Fibroblast of upper back skin (primary cell): ENCODE measurements around the gene VPS54.
"Not testable (repeated sequence)": the region's sequence is repeated elsewhere in the genome, so short reads cannot be mapped to it uniquely, and the experiment has no call there.

ENCODE experiments used
- DNase-seq: peaks from one replicate; pipeline ENCODE4 v3.0.0-alpha.2; 2013

Gene VPS54

DNA sequence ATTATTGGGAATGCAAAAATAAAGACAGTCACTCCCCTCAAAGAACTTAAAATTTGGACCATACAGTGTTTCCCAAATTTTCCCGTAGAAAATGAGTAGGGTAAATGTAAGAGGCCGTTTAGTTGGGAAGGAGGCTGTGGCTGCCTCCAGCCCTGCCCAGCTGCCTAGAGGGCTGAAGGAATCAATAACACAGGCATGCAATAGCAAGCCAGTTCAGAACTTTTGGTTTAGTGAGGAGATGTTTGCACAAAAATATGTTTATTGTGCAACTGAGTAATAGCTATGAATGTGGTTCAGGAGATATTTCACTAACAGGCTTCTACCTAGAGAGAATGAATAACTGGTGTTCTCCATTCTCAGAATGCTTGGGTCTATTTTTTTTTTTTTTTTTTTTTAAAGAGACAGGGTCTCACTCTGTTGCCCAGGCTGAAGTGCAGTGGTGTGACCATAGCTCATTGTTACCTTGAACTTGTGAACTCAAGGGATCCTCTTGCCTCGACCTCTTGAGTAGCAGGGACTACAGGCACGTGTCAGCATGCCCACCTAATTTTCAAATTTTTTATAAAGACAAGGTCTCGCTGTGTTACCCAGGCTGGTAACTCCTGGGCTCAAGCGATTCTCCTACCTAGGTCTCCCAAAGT, 153.9 kb downstream of the VPS54 start:
- peak; percentile 51 for DNase-seq

DNA sequence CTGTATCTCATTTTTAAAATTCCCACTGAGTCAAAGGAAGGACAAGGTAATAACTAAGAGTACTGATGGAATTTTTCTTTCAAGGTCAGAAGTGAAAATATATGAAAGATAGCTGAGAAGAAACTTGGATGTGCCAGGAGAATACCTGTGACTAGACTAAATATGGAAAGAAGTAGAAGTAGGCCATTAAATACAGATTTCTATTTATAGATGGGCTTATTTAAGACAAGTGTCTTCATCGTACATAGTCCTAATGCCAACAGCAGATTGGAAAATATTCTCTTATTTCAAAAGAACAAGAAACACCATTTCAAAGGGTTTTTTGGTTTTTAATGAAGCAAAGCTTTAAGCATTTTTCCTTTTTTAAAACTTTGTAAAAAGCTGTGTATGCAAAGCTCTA, 155.5 kb downstream of the VPS54 start:
- DNase-seq = no peak

DNA sequence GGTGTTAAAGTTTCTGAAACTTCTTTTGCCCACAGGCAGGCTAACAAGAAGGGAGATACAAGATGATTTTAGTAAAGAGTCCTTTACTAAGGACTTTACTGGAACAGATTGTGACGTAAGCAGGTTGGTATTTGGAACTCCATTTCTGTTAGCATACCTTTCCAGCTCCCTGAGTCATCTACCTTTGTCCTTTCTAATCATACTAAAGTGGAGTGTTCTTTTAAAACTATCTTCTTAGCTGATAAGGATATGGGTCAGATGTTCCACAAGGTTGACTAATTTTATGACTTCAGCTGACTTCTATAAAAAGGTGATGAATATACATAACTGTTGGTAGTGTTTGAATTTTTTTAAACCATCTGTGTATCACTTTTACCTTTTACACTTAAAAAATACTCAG, 156.4 kb downstream of the VPS54 start:
- peak; percentile 25 for DNase-seq

DNA sequence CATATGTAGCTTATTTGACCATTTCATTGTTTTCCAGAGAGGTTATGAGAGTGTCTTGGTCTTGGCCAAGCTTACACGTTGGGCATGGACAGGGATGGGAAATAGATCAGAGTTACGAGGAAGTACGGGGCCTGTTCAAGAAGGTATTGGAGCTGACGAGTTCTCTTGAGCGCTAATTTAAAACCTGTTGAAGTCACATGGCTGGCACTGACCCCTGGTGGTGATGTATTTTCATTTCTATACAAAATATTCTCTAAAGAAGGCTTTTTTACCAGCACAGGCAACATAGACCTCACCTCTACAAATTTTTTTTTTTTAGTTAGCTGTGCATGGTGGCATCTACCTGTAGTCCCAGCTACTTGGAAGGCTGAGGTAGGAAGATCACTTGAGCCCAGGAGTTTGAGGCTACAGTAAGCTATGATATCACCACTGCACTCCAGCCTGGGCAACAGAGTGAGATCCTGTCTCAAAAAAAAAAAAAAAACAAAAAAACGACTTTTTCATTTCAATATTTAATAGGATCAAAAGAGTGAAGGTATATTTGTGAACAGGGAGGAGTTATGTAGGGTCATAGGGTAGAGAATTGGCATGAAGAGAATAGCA, 157.9 kb downstream of the VPS54 start:
- DNase-seq = peak; percentile 67

DNA sequence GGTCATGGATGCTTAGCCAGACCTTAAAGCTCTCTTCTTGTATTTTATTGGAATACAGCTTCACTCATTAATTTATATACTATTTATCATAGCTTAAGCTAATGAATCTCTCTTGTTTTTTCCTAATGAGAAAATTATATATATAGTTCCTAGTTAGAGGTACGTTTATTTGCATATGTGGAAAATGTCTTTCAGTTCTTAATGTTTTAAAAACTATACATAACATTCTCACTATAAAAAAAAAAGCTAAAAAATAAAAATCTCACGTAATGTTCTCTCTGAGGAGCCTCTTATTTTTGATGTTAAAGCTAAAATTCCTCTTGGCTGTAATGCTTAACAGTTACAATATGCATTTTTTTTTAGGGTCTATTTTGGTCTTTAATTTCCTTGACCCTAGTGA, 160.9 kb downstream of the VPS54 start:
- DNase-seq = no peak

DNA sequence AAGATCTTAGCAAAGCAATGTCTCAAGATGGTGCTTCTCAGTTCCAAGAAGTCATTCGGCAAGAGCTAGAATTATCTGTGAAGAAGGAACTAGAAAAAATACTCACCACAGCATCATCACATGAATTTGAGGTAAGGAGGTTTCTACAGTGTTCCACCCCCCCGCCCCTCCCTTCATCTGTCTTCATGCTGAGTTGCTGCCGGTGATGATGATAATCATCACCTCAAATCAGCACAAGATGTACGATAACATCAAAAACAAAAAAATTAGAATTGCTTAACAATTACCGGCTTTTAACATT, 163.0 kb downstream of the VPS54 start:
- no peak for DNase-seq

DNA sequence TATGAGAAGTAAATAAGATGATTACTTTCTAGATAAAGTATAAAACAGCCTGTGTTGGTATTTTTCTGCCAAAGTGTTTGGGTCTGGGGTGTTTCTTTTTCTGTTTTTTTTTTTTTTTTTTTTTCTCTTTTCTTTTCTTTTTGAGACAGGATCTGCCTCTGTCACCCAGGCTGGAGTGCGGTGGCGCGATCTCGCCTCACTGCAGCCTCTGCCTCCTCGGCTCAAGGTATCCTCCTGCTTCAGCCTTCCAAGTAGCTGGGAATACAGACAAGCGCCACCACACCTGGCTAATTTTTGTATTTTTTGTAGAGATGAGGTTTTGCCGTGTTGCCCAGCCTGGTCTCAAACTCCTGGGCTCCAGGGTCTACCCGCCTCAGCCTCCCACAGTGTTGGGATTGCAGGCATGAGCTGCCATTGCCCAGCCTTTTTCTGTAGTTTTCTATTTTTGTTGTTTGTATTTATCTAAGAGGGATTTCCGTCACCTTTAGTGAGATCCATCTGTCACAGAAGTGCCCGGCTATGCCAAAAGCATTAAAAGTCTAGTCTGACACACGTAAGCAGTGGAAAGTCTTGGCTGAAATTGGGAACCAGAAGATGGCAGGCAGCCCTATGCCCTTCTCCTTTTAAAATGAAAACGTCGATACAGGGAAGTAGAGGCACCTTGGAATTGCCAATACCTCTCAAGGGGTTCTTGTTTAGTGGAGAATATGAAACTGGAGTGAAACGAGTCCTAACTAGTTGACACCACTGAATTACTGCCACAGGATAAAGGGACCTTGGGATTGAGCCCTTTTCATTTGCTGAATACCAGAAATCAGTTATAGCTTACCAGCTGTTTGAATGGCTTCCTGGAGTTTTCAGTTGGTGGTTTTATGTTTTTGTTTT, 163.6 kb downstream of the VPS54 start:
- no peak for DNase-seq

DNA sequence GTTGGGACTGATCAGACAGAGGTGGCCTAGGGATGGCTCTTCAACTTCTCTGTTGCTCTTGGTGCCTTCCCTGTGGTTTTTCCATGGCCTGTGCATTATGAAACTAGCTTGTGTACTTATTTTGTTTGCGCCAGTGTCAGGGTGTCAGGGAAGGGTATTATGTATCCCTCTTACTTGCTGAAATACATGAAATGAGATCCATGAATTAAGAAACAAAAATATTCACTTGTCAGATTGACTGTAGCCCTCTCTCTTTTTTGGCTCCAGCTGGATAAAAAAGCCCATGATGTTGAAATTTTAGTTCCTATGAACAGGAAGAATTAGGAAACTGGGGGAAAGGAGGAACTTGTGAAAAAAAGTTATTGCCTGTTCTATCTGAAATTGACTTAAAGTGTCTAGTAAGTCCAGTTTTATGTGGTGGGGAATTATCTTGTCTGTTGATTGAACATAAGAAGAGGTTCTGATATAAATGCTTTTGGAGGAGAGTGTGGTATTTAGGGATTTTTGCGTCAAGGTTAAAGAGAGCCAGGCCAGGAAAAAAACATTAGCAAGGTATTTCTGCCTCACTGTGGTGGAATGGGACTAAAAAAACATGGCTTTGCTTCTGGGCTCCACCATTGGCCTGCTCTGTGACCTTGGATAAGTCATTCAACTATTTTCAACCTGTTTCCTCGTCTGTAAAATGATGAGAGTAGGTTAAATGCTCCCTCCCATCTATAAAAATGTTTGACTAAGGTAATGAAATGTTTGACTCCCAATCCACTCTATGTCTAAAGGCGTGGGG, 165.5 kb downstream of the VPS54 start:
- DNase-seq = no peak

DNA sequence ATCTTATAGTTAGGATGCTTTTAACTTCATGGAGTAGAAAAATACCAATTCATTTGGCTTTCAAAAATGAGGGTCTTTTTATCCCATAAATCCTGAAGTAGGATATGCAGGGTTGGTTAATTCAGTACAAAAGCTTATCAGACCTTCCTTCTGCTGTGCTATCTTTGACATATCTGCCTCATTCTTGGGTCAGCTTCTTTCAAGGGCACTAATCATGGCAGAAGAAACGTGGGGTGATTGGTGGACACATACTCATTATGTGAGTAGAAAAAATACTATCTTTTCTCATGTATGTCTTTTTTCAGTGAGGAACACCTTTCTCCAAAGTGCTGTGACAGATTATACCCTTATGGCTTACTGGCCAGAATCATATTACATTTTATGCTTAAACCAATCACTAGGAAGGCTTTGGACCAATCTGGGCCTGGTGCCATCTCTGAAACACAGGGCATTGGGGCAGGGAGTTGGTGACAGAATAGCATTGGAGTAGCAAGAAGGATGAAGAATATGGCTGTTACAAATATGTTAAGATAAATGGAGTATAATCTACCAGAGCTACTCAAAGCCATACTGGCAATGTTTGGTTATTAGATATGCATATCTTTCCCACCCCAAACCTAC, 167.4 kb downstream of the VPS54 start:
- no peak for DNase-seq

DNA sequence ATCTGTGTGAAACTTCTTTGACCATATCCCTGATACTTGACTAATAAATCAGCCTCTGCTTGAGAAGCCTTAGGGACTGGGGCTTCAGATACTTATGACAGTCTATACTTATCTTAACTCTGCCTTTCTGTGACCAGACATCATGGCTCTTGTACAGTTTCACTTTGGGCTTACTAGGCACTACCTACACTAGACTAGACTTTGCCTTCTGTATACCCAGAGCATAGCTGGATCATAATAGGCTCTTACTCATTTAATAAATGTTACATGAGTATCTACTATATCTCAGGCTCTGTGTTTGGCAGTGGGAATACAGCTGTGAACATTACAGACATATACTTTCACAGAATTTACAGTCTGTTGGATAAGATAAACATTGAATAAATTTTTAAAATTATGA, 168.6 kb downstream of the VPS54 start:
- DNase-seq = no peak

DNA sequence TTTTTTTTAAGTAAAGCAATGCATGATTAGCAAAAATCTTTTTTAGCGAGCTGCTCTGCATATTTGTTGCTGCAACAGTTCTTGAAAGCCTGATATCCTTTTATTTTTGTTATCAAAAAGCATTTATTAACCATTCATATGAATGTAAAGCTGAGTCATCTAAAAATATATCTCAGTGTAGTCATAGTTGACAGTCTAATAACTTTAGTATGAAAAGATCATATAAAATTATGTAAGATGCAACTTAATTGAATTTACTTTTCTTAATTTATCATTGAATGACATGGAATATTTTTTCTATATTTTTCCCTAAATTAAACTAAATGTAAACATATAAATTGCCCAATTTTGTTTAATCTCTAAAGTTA, 169.0 kb downstream of the VPS54 start:
- no peak for DNase-seq

DNA sequence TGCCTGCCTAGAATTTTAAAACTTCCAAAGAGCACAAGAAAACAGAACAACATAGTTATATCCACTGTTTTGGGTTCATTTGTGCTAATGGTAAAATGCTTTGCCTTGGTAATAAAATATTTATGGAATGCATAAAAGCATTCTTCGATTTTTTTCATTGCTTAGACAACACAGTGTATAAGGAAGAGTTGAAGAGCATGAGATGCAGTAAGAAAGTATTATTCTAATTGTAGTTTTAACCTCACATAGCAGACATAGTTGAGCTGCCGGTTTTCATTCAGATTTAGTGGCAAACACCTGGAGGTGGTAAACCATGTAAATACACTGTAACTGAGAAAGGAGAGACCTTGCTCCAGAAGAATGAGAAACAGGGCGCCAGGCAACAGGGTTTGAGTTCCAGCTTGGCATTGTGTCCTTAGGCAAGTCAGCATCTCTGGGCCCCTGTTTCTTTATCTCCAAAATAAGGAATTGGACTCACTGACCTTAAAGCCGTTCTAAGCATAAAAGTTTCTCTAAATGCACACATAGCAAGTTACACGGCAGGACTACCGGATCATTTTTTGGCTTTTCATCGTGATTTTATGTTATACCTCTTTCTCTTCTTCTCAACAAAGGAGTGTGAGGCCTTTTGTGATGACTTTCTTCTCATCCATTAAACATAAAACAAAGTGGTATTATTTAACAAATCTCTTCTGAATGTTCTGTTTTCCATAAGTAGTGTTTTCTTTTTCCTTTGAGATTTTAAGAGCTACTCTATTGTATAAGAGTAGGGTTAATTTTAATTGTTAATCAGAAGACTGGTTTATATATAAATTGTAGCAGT, 169.6 kb downstream of the VPS54 start:
- DNase-seq = peak; percentile 77

DNA sequence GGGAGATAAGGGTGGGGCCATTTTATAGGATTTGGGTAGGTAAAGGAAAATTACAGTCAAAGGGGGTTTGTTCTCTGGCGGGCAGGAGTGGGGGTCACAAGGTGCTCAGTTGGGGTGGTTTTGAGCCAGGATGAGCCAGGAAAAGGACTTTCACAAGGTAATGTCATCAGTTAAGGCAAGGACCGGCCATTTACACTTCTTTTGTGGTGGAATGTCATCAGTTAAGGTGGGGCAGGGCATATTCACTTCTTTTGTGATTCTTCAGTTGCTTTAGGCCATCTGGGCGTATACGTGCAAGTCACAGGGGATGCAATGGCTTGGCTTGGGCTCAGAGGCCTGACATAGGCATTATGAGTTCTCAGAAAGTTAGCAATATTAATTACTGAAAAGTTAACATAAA, 171.7 kb downstream of the VPS54 start:
- DNase-seq = not testable (repeated sequence)

DNA sequence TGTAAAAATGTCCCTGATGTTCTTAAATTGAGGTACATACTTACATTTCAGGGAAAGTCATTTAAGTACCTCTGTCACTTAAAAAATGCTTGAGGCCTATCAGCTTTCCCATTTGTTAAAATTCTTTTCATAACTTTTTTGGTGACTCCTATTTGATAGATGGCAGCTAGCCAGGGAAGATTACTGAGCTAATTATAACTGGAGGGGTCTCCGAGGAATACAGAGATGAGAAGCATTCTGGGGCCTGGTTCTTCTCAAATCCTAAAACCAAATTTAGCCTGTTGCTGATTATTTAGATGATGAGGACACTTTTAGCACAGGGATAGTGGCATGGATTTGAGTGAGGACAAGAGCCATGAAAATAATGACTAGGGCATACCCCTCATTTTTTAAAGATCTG, 172.7 kb downstream of the VPS54 start:
- DNase-seq = peak; percentile 50

DNA sequence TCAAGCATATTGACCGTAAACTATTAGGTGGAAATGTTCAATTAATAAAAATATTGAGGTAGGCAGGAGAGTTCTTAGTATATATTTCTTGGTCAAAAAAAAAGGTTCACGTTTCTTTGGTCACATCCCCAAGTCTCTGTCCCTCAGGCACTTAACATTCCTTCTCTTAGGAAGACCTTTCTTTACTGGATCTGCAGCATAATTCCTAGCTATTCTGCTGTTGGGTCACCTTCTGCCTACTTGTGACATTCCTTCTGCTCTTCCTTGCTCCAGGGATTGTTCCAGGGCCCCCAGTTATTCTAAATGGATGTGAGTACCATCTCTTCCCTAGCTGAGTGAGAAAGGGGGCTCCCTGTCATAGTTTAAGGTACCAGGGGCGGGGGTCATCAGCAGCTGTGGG, 173.4 kb downstream of the VPS54 start:
- no peak for DNase-seq

DNA sequence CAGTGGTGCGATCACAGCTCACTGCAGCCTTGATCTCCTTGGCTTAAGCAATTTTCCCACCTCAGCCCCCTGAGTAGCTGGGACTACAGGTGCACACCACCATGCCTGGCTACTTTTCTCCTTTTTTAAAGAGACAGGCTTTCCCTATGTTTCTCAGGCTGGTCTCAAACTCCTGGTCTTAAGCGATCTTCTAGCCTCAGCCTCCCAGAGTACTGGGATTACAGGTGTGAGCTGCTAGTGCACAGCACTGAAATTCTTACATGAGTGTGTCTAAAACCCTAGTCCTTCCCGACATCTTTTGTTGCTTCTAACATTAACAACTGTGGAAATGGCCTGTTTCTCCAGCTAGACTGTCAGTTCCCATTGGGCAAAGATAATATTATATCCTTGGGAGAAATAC, 174.6 kb downstream of the VPS54 start:
- no peak for DNase-seq

DNA sequence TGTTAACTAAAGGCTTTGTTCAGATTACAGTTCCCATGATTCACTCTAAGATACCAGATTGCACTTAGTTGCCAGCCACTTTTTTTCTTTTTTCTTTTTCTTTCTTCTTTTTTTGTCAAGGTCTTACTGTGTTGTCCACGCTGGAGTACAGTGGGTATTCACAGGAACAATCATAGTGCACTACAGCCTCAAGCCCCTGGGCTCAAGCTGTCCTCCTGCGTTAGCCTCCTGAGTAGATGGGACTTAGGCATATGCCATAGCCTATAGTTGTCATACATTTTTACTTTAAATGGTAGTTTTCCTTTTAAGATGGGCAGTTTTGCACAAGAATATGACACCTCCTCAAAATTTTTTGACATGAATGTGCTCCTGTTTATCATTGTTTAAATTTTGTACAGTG, 175.4 kb downstream of the VPS54 start:
- DNase-seq = no peak

DNA sequence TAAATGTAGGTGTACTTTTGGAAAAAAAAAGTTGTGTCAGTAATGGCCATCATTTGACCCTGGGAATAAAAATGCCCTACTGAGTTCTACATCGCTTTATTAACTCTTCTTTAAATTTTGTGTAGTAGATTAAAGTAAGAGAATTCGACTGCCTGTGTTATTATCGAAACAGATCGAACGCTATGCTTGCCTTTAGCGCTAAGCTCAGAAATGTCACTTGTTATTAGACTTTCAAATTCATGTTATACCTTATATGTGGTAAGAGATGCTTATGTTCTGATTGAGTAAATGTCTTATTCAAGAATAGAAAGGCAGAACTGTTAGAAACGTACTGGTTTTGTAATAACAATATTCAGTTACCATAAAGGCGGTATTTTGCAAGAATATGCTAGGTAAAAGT, 176.1 kb downstream of the VPS54 start:
- no peak for DNase-seq

DNA sequence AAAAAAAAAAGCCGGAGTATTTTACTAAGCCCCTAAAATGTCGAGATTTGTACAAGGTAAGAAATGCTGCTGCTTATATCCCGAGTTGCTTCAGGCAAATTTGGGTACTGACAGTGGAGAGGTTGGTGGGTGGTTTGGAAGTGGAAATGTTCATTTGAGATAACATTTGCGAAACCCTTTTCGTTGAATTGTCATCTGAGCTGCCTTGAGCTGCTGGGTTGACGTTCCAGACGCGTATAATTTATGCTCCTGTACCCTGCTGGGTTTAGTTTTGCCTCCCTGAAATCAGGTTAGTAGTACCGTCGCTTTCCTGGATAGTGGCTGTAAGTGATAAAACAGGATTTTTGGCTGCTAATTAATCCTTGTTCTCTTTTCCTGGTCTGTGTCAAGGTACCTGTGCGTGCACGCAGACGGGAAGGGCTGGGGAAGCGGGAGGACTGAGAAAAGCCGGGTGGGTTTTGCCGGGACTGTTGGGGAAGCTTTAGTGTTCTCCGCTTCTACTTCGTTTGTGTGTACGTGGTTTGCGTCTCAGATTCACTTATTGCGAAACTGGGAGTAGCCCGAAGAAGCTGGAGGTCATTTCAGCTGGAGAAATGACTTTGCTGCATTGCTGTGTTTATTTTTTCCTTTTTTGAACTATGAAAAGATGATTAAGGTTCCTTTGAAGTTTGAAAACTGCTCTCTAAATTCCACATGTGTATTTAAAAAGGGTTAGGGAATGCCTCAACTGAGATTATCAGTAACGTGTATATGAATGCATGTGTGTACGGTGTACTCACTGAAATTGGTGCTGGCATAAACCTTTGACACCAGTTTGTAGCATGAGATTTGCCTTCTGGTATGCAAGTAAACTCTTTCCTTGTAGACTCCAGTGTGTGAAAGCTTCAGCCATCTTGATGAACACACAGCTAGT, 176.8 kb downstream of the VPS54 start:
- DNase-seq = peak; percentile 69
